GM13976 (cell line): ENCODE measurements around the gene TALDO1.

Experiments used
- DNase-seq: peaks from one replicate; pipeline ENCODE4 v3.0.0; 2012; ENCODE audit warnings: low spot score
- in situ Hi-C: fragments of 300-500 bp; cut with MboI; formaldehyde crosslinking; loops from one replicate; pipeline ENCODE4 v1.12.0; 2022; ENCODE audit warnings: low sequenced_read_pairs, mixed read lengths, inconsistent platforms; ENCODE audit not compliant: unreplicated experiment
- TF ChIP-seq, protein P1 (sequence below): IDR thresholded peaks from 2 replicates; pipeline ENCODE4 v1.5.1; 2012; ENCODE audit warnings: borderline replicate concordance, mild to moderate bottlenecking; ENCODE audit not compliant: insufficient read depth; ENCODE audit errors: extremely low read depth, missing control alignments, control extremely low read depth

TALDO1 gene

DNA sequence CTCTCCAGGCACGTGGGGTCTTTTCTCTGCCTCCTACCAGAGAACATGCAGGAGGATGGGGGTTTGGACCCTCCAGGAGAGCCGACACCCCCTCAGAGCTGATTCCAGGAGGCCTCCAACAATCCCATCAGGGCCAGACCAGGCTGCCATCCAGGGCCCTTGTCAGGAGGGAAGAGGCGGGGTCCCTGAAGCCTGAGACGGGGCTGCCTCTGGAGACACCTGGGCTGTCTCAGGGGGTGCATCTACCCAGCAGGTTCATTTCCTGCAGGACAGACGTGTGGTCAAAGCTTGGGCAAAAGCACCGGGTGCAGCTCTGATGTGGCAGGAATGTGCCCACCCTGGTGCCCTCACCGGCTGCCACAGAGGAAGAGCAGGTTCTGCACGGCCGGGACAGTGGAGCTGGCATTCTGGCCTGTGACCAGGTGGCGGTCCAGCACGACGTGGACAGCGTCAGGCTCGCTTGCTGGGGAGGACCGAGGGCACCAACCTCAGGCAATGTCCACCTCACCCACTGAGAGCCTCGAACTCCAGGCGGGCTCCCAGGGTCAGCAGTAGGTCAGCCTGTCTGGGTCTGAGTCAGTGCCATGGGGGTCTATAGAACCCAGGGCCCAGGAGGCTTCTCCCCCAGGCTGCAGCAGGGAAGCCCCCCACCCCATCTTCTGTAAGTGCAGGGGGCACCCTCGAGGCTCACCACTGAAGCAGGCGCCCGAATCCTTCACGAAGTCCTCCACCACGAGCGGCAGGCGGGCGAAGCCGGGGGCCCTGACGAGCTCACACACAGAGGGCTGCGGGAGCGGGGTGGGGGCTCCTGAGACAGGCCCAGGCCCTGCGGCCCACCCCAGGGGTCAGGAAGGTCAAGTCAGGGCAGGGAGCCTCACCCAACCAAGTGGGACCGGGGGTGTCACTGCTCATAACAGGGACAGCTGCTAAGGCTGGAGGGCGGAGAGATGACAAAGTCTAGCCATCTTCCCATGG lies 23.7 kb downstream of the TALDO1 start:
- no peak for DNase-seq
- in situ Hi-C loops: no loop called here
- TF ChIP-seq, protein P1, sequence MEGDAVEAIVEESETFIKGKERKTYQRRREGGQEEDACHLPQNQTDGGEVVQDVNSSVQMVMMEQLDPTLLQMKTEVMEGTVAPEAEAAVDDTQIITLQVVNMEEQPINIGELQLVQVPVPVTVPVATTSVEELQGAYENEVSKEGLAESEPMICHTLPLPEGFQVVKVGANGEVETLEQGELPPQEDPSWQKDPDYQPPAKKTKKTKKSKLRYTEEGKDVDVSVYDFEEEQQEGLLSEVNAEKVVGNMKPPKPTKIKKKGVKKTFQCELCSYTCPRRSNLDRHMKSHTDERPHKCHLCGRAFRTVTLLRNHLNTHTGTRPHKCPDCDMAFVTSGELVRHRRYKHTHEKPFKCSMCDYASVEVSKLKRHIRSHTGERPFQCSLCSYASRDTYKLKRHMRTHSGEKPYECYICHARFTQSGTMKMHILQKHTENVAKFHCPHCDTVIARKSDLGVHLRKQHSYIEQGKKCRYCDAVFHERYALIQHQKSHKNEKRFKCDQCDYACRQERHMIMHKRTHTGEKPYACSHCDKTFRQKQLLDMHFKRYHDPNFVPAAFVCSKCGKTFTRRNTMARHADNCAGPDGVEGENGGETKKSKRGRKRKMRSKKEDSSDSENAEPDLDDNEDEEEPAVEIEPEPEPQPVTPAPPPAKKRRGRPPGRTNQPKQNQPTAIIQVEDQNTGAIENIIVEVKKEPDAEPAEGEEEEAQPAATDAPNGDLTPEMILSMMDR: no peak

DNA sequence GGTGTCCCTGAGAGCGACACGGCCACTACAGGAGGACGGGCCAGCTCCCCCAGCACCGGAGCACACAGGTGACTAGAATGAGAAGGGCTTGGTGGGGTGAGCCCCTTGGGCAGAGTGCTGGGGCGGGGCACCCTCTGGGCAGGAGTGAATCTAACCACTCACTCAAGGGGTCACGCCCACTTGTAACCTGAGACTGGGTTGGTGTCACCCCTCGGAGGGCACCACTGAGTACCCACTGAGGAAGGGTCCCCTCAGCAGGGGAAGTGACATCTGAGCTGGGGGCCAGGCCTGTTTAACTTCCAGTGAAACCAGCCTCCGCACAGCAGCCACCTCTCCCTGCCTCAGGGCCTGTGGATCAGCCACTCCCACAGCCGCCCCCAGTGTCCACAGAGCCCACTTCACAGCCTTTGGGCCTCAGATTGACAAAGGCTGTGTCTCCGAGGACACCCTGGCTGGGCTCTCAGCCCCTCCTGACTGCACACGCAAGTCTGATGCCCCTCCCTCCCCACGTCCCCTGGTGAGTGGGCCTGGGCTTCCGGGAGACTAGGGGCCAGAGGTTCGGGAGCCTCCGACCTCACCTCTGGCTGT lies 24.4 kb downstream of the TALDO1 start:
- in situ Hi-C loops: no loop called here
- TF ChIP-seq, protein P1: no peak

GRCh38 chr11:772429-773390 lies 25.4 kb downstream of the TALDO1 start:
- TF ChIP-seq, protein P1: no peak
- no peak for DNase-seq
- in situ Hi-C loops: no loop called here

More for the DNA sequence above, 24.4 kb downstream of the TALDO1 start:
- DNase-seq: no peak

- no peak for DNase-seq
- TF ChIP-seq, protein P1: no peak
- in situ Hi-C loops: no loop called here
Measured at GRCh38 chr11:773425-773824, 26.2 kb downstream of the TALDO1 start.

DNA sequence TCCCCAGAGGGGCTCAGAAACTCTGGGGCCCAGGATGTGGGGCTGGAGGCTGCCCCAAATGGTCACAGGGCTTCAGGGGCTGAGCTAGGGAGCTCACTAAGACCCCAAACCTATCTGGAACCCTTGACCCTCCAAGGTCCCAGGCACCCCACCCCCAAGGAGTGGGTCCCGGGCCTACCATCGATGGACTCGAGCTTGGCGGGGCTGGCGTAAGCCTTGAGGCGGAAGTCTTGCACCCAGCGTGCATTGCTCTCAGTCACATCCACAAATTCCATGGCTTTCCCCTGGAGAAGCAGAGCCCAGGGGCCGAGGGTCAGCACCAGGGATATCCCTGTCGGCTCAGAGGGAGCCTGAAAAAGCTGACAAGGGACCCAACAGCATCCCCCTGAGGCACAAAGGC lies 26.6 kb downstream of the TALDO1 start:
- TF ChIP-seq, protein P1: no peak
- in situ Hi-C loops: no loop called here
- no peak for DNase-seq
